Type B pancreatic cell (in vitro differentiated cells): ENCODE data around the gene KMT5B. TPM values are rescaled to one million over a fixed set of nuclear protein-coding genes. Genes with fewer than 3 reads are reported as not detected.

Experiments
- DNase-seq: peaks from one replicate; pipeline ENCODE4 v3.0.0; 2021; ENCODE audit warnings: mixed read lengths; ENCODE audit not compliant: unreplicated experiment; ENCODE audit errors: extremely low spot score
- H3K27ac Mint-ChIP-seq: 2 replicates; pipeline ENCODE4 v1.8.0; 2021; ENCODE audit warnings: mild to moderate bottlenecking, mixed read lengths
- H3K27me3 Mint-ChIP-seq: 2 replicates; pipeline ENCODE4 v1.8.0; 2021; ENCODE audit warnings: mixed read lengths
- H3K36me3 Mint-ChIP-seq: 2 replicates; pipeline ENCODE4 v1.8.0; 2021; ENCODE audit warnings: mixed read lengths
- H3K4me1 Mint-ChIP-seq: one replicate; pipeline ENCODE4 v1.8.0; 2021; ENCODE audit warnings: mixed read lengths; ENCODE audit not compliant: unreplicated experiment
- H3K4me3 Mint-ChIP-seq: 2 replicates; pipeline ENCODE4 v1.8.0; 2021; ENCODE audit warnings: mild to moderate bottlenecking, mixed read lengths
- H3K9me3 Mint-ChIP-seq: 2 replicates; pipeline ENCODE4 v1.8.0; 2021; ENCODE audit warnings: mixed read lengths
- CTCF ChIP-seq: fragments of 200-600 bp; sonication (generic); conservative IDR thresholded peaks from 2 replicates; pipeline ENCODE4 v1.5.0; 2021; ENCODE audit warnings: antibody characterized with exemption, mild to moderate bottlenecking
- long read RNA-seq: library from polyadenylated mRNA; unstranded; transcript quantifications from one replicate; pipeline ENCODE4 v2.0.0, GENCODE V29; 2020
- total RNA-seq: library from RNA; stranded (reverse); gene quantifications from 2 replicates; pipeline ENCODE4 v1.2.1, GENCODE V29; 2021; ENCODE audit warnings: low replicate concordance

The KMT5B gene
- 48.5 and 54.4 TPM in 2 replicates for total RNA-seq
- long read RNA-seq, partial matches to known transcripts: 6 of 27 reads
- long read RNA-seq, other reads (novel, unspliced or antisense): 21 of 27 reads

- peaks cover 11% of the 10 kb centered on the region for H3K27me3 Mint-ChIP-seq
- H3K4me1 Mint-ChIP-seq: peaks cover 32% of the 10 kb centered on the region
- peak within 1 kb of the TSS; percentile 94 for H3K4me3 Mint-ChIP-seq
- no peaks in the 10 kb centered on the region for H3K36me3 Mint-ChIP-seq
- DNase-seq: no peak
- no peak for TF ChIP-seq CTCF
- H3K27ac Mint-ChIP-seq: peak within 1 kb of the TSS; percentile 91
- H3K9me3 Mint-ChIP-seq: no peaks in the 10 kb centered on the region
Observed at GRCh38 chr11:68213135-68213515, at the start of gene KMT5B. Gene KMT5B (minus strand): TSS chr11:68213296. CDS start chr11:68190076, 23,220 bp downstream.

DNA sequence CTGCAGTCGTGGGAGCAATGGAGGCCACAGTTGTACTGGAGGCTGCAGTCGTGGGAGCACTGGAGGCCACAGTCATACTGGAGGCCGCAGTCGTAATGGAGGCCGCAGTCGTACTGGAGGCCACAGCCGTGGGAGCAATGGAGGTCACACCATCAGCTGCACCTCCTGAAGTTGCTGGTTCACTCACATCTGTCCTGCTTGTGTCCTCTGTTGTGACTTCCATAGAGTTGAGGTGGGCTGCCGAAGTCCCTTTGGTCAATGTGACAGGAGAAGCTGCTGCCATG is 49.4 kb upstream of the KMT5B start:
- Mint-ChIP-seq H3K27me3 (no peaks in the 10 kb centered on the region), H3K4me3 (no peak overlapping the region), H3K9me3 (no peaks in the 10 kb centered on the region), H3K36me3 (peaks cover 16% of the 10 kb centered on the region), H3K27ac (no peak overlapping the region), H3K4me1 (peaks cover 2% of the 10 kb centered on the region)
- TF ChIP-seq CTCF: no peak
- no peak for DNase-seq

DNA sequence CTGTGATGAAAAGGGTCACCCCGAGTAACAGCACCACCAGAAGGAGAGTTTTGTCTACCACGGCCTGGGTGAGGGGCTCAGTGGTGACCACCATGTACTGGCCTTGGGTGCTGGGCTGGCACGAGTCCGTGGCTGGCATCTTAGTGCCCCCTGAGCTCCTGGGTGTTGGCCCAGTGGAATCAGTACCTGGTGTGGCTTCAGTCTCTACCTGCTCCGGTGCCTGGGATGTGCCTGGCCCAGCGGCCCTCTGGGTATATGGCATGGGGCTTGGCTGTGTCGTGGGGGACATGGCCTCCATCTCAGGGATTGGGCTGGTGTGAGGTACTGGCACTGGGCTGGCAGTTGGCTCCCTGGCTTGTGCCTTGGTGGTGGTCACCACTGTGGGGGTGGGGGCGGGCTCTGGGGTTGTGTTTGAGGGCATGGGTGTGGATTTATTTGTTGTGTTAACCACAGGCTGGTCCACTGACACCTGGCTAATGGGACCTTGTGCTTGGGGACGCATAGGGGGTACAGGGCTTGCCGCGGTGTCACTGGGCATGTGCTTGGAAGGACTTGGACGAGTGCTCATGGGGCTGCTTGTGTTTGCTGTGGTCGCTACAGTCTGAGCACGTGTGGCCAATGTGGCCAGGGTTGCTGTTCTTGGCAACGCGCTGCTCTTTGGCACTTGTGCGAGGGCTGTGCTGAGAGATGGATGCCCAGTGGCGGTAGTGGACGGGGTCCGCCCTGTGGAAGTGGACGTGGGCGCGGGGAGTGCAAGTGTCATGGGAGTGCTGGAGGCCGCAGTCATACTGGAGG is 48.9 kb upstream of the KMT5B start:
- no peaks in the 10 kb centered on the region for H3K9me3 Mint-ChIP-seq
- H3K4me3 Mint-ChIP-seq: no peak overlapping the region
- H3K36me3 Mint-ChIP-seq: peaks cover 16% of the 10 kb centered on the region
- H3K27me3 Mint-ChIP-seq: no peaks in the 10 kb centered on the region
- H3K4me1 Mint-ChIP-seq: peaks cover 5% of the 10 kb centered on the region
- DNase-seq: no peak
- no peak overlapping the region for H3K27ac Mint-ChIP-seq
- no peak for TF ChIP-seq CTCF

DNA sequence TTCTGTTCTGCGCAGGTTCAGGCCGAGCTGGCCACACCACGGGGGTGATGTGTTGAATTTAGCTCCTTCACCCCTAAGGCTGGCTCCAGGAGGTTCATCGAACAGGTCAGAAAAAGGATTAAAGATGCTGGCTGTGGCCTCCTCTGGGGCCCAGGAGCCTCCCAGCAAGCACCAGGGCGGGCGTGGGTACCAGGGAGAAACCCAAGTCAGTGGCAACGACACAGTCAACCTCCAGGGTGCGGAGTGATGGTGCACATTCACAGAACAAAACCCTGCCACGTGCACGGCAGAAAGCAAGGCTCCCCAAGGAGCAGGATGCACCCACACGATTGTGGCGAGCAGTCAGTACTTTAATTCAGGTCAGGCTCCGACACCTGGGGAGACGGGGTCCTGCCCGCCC is 47.9 kb upstream of the KMT5B start:
- Mint-ChIP-seq H3K27ac (no peak overlapping the region), H3K4me1 (peaks cover 13% of the 10 kb centered on the region), H3K36me3 (peaks cover 16% of the 10 kb centered on the region), H3K4me3 (no peak overlapping the region), H3K9me3 (no peaks in the 10 kb centered on the region), H3K27me3 (no peaks in the 10 kb centered on the region)
- TF ChIP-seq CTCF: no peak
- DNase-seq: no peak

DNA sequence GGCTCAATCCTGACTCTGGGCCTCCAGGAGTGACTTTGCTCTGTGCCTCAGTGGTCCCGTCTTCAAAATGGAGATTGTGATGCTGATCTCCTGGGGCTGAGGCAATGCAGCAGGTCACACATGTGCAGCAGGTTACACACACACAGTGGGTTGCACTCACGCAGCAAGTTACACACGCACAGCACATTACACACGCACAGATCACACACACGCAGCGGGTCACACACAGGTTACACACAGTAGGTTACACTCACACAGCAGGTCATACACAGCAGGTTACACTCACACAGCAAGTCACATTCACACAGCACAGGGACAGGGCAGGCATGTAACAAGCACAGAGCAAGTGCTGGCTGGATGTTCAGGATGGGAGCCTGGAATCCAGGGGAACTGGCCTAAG is 47.4 kb upstream of the KMT5B start:
- no peak for TF ChIP-seq CTCF
- no peak for DNase-seq
- H3K9me3 Mint-ChIP-seq: no peaks in the 10 kb centered on the region
- H3K4me1 Mint-ChIP-seq: peaks cover 13% of the 10 kb centered on the region
- H3K27ac Mint-ChIP-seq: no peak overlapping the region
- H3K4me3 Mint-ChIP-seq: no peak overlapping the region
- no peaks in the 10 kb centered on the region for H3K27me3 Mint-ChIP-seq
- H3K36me3 Mint-ChIP-seq: peaks cover 16% of the 10 kb centered on the region
